ENCODE data around the gene FBXW11. TPM values are rescaled to one million over a fixed set of nuclear protein-coding genes. Genes with fewer than 3 reads are reported as not detected.

FBXW11 gene
- total and polyA plus RNA-seq, 2 of the 13 experiments (the other 11 are each of a cell fraction or from before 2014, with no cell fraction given) = 31.7 to 53.6 TPM

- no peak for TF ChIP-seq KLF9 (CRISPR knock-in tag; IDR thresholded peaks at IDR 0.05; ENCODE audit: low read depth)
- TF ChIP-seq ZNF33A (CRISPR knock-in tag; IDR thresholded peaks at IDR 0.05; ENCODE audit: borderline replicate concordance) = no peak
- no peak for TF ChIP-seq EHMT2 (IDR thresholded peaks at IDR 0.05; ENCODE audit: borderline replicate concordance, low read depth, low read length)
- no peak for TF ChIP-seq ZBTB4 (CRISPR knock-in tag; IDR thresholded peaks at IDR 0.05; ENCODE audit: borderline replicate concordance)
- no peak for TF ChIP-seq ZNF572 (CRISPR knock-in tag; IDR thresholded peaks at IDR 0.05)
- TF ChIP-seq ZNF770 (CRISPR knock-in tag; IDR thresholded peaks at IDR 0.05) = no peak
- no peak for TF ChIP-seq TFE3 (CRISPR knock-in tag; IDR thresholded peaks at IDR 0.05)
- no peak for TF ChIP-seq PTBP1 (IDR thresholded peaks at IDR 0.05; ENCODE audit: low read depth, low read length, poor library complexity, severe bottlenecking)
- no peak for TF ChIP-seq MIER3 (CRISPR knock-in tag; IDR thresholded peaks at IDR 0.05; ENCODE audit: borderline replicate concordance)
- TF ChIP-seq ZNF639 (CRISPR knock-in tag; conservative IDR thresholded peaks at IDR 0.05) = no peak
Observed at GRCh38 chr5:171899792-171900191, 106.6 kb downstream of the FBXW11 start (continued).

Measured in HepG2 (cell line).